HT-29 (cell line): ENCODE results near the gene IL4. TPM values are rescaled to one million over a fixed set of nuclear protein-coding genes. Genes with fewer than 3 reads are reported as not detected.

Source experiments
- DNase-seq: peaks from one replicate; pipeline ENCODE4 v3.0.0-alpha.2; 2015; ENCODE audit warnings: low spot score
- total RNA-seq: library from RNA; depleted of rRNA; stranded (reverse); fragments of >200 nt; shearing (Covaris generic); gene quantifications from 2 replicates; pipeline ENCODE4 v1.2.3, GENCODE V29; 2014

Gene IL4
- total RNA-seq, 1 experiment from 2014 or later: not detected

DNA sequence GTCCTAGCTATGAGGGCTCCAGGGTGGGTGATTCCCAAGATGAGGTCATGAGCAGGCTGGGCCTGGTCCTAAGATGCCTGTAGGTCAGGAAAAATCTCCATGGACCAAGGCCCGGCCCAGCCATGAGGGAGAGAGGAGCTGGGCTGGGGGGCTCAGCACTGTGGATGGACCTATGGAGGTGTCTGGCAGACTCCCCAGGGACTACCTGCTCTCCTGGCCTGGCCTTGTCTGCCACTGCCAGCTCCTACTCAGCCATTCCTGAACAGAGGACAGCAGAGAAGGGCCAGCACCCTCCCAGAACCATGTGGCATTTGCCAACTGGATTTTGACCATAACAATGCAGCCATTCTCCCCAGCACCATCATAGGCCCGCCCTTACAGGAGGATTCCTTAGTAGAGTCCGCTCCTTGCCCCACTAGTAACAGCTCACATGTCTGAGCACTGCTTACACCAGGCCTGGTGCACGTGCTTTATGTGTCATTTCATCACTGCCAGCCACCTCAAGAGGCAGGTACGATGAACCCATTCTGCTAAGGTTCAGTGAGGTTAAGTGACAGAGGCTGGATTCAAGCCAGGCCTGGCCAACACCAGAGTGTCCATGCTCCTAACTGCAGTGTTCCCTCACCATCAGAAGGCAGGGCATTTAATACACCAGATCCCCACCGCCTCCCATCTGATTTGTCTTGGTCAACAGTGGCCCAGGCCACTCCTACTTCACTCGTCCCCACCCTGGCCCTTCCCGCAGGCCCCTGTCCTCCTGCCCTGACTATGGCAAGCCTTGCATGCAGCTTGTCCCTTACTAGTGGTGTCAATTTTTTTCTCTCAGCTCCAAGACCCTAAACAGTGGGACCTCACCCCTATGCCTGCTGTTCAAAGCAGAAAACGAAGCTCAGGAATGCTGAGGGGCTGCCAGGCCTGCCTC, 15.1 kb upstream of the IL4 start:
- no peak for DNase-seq

DNA sequence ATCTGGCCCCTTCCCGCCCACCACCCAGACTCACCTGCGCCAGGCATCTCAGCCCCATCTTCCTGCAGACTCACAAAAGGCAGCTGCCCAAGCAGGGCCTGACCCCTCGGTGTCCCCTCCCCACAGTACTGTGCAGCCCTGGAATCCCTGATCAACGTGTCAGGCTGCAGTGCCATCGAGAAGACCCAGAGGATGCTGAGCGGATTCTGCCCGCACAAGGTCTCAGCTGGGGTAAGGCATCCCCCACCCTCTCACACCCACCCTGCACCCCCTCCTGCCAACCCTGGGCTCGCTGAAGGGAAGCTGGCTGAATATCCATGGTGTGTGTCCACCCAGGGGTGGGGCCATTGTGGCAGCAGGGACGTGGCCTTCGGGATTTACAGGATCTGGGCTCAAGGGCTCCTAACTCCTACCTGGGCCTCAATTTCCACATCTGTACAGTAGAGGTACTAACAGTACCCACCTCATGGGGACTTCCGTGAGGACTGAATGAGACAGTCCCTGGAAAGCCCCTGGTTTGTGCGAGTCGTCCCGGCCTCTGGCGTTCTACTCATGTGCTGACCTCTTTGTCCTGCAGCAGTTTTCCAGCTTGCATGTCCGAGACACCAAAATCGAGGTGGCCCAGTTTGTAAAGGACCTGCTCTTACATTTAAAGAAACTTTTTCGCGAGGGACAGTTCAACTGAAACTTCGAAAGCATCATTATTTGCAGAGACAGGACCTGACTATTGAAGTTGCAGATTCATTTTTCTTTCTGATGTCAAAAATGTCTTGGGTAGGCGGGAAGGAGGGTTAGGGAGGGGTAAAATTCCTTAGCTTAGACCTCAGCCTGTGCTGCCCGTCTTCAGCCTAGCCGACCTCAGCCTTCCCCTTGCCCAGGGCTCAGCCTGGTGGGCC, 13.9 kb upstream of the IL4 start:
- DNase-seq: no peak

DNA sequence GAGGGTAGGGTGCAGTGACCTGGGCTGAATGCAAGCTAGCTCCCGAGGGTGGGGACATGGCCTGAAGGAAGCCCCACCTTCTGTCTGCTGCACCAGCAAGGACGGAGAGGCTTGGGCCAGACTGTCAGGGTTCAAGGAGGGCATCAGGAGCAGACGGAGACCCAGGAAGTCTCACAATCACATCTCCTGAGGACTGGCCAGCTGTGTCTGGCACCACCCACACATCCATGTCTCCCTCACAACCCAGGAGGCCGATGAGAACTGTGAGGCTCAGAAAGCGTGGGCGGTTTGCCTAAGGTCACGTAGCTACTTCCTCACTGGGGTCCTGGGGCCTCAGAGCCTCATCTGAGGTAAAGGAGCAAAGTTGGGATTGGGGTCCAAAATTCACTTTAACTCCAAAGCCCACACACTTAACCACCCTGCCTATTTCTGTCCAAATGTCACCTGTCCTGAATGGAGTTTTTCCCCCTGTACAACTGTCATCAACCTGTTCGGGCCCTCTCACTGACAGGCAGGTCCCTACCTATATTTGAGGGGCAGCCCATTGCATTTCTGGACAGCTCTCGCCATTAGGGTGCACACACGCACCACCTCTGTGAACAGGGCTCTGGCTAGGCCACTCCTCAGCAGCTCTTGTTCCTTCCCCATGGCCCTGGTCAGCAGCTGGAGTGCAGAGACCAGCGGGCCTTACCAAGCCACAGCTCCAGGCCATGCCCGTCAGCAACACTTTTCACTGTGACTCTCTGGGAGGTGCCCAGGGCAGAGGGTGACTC, 12.4 kb upstream of the IL4 start:
- no peak for DNase-seq

DNA sequence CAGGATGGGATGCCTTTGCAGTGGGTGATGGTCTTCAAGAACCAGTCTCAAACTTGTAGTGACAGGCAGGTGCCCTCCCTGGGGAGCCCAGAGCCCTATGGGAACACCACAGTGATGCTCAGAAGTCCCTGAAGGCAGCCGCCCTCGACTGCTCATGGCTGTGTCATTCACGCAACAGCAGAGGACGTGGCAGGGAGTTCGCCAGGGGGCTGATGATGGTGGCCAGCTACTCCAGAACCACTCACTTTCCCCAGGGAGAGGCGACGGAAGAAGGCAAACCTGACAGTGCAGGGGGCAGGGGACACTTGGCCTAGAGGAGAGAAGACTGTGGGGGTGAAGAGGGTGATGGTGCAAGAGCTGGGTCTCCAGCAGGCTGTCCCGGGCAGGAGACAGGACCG, 11.8 kb upstream of the IL4 start:
- no peak for DNase-seq

DNA sequence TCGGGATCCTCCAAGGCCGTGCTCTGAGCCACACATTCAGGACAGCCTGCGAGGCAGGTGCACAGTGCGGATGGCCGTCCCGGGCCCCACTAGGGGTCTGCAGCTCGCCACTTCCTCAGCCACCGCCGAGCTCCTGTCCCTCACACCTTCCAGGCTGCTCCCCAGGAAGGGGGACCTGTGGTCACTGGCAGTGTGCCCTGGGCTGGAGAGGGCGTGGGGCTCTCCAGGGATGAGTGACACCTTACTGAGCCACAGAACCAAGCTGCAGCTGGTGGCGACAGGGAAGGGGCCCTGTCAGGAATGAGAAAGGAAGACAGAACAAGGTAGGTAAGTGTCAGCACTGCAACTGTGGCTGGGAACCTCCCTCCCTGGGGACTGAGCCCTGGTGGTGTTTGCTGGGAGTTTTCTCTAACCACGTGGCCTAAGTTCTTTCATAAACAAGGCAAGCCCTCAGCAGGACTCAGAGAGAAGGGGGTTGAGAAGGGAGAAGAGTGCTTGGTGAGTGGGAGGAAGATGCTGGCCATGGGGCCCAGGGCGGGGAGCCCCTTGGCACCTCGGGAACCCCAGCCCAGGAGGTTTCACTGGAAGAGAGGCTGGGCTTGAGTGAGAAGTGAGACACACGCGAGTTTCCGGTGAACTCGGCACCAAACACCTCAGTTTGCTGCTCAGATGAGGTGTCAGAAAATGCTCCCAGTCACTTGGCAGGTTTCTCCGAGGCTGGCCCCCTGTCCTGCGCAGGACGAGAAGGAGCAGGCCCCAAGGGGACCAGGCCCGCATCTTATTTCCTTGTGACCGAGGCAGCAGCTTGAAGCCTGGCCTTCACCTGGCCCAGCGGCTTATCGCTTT, 10.6 kb upstream of the IL4 start:
- DNase-seq: peak; percentile 24

DNA sequence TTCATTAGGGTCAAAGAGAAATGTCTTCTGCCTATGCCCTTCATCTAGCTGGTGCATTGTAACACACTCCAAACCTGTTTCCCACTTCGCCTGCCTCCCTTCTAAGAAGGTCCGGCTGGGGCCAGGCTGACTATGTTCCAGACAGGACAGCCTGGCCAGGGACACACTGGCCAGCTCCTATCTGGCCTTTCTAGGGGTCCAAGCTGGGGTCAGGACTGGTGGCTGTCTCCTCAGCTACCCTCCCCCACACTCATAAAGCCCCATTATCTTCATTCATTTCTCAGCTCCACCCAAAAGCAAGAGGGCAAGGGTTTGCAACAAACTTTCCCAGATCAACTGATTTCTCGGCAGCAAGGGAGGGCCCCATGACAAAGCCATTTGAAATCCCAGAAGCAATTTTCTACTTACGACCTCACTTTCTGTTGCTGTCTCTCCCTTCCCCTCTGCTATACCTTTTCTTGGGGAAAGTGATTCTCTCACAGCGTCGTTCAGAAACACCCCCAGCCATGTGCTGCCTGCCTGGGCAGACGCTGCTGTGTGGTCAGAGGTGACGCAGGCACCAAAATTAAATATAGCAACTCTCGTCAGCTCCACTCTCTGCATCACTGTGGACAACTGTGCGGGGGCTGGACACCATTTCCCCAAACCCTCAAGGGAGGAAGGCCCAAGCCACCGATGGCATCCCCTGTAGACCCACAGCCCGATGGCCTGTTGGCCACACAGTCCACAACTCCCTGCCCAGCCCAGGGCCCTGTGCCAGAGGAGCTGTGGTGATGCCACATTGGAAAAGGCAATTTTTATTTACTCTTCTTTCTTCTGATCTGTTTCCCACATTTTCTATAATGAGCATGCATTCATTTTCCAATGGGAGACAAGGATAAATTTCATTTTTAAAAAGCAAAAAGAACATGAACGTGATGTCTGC, 9.8 kb upstream of the IL4 start:
- DNase-seq: peak; percentile 26

DNA sequence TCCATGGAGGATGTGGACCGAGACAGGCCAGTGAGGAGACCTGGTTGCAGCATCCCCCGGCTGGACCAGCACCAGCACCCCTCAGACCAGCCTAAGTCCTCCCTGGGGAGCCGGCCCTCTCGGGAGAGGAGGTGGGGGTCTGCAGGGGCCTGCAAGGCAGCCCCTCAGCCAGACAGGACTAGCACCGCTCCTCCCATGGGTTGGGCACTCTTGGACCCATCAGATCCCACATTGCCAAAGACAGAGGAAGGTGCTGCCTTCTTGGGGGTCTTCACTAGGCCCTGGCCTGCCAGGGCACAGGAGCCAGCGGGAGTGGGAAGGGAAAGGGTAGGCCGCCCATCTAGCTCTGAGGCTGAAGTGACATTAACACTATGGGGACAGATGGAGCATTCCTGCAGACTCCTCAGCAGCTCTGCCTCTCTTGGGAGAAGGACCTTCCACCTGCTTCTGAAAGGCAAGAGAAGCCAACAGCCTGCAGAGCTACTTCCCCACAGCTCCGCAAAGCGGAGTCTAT, 9.0 kb upstream of the IL4 start:
- no peak for DNase-seq

DNA sequence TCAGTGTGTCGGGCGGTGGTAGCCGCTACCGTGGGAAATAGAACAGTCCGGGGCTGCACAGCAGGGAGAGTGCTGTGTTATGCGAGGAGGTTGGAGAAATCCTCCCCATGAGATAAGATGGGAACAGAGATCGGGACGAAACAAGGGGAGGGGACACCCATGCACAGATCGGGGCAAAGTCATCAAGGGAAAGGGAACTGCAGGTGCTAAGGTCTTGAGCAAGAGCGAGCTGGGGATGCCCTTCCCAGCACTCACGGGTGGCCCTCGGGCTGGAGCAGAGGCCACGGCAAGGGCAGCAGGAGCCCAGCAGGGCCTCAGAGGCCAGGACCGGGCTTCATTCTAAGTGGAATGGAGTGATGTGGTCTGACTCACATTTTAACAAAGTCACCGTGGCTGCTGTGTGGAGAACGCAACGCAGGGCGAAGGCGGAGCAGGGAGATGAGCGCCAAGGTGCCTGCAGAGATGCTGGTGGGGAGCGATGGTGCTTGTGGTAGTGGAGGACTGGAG, 8.2 kb upstream of the IL4 start:
- DNase-seq: no peak

DNA sequence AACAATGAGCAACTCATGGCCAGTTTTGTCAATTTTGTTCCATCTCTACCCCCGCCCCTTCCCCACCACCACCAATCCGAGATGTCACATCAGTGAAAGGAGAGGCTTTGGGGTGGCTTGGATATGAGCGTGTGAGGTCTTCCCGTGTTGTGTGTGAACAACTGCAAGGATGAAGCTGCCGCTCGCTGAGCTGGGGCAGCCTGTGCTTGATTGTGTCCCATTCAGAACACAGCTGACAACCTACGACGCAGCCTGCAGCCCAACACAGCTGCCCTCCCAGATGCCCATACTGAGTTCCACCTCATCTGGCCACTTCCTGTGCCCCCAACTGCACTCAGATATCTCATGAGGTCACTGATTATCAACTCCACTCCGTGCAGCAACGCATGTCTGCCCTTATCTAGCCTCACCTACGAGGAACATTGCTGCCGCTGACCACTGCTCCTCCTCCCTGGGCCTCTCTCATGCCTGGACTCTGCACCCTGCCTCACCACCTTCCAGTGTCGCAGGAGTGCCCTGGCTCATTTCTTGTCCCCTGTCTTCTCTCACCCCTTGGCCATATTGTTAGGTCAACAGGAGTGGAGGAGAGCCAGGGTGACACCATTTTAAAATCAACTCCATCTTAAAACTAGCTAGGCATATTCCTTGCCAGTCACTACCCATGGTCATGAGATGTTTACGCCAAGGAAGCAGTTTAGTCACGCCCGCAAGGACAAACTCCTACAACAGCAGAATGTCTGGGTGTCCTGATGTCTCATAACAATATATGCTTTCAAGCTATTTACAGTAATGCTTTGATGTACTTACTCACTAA, 7.3 kb upstream of the IL4 start:
- no peak for DNase-seq

DNA sequence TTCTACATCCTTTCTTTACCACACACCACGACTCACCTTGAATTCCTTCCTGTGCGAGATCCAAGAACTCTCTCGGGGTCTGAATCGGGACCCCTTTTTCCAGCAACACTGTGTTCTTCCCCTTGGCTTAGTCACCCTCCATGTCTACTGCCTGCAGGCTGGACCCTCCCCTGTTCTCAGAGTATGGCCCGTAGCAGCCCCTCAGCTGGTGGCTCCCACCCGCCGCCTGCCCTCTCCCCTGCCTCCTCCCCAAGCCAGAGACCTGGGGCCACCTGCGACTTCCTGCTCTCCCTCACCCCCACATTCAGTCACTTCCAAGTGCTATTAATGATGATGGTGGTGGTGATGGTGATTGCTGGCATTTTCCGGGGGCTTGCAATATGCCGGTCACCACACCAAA, 6.5 kb upstream of the IL4 start:
- no peak for DNase-seq

DNA sequence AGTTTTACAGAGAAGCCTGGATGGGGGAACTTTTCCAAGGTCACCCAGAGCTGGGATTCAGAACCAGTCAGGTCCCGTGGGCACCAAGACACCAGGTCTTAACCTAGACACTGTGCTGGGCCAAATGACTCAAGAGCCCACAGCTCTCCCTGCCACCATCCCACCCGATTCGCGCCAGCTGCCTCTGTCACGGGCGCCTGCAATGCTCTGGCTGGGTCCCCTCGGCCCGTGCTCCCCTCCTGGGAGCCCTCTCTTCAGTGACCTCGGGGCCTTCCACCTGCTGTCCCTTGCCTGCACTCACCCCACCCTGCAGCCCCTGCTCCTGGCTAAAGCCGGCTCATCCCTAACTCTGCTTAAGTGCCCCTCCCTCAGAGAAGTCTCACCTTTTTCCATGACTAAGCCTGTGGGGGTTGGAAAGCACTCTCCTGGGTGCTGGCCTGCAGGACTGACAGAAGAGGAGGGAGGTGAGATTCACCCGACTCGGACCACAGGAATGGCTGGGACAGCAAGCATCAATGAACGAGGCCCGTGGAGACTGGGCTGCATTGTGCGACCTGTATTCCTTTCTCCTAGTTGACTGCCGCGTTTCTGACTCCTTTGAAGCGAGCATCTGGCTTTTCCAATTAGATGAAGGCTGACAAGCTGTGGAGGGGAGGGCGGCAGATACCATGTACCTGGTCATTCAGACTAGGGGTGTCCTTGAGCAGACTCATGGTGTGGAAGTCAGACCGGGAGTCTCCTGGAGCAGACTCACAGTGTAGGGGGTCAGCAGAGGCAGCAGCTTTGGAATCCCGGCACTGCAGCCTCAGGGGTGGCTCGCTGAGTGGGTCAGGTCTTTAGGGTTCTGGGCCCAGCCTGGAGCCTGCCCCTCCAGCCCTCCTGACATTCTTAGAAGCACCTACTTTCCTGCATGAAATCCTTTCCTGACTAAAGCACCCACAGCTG, 5.8 kb upstream of the IL4 start:
- DNase-seq: no peak

DNA sequence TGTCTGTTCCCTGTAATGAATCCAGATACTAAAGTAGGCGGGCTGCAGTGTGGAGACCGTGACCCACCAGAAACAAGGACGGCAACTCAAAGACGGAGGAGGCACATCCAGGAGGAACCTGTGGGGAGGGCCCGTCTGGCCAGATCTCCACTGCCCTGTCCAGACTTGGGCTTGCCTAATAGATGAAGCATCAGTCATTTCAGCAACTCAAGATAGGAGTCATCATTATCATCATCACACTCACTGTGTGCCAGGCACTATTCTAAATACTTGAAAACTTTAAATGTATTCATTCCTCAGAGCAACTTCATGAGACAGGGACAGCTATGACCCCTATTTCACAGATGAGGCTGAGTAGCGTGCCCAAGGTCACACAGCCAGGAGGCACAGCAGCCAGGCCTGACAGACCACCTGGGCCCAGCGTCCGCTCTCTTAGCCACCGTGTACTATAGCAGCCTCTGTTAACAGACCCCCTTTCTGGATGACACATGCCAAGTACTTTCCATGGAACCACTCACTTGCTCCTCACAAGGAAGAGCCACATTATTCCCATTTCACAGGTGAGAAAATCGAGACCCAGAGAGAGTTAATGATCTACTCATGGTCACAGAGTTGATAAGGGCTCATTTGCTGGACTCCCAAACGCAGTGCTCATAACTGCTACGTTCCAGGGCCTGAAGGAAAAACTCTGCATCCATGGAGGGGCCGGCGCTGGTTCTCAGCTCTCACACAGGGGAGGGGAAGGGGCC, 4.9 kb upstream of the IL4 start:
- no peak for DNase-seq

DNA sequence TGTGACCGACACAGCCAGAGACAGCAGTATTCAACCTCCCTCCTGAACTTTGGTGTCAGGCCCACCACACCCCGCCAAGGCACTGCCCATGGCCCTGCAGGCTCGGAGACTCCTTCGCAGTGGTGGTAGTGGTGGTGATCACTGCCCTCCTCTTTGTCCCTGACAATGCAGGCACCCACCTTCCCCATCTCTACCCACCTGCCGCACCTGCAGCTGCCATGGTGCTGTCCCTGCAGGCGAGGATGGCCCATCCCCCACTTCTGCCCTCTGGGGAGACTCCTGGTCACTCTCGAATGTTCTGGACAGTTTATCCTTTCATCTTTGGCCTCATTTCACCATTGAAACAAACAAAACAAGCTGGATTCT, 4.4 kb upstream of the IL4 start:
- no peak for DNase-seq

DNA sequence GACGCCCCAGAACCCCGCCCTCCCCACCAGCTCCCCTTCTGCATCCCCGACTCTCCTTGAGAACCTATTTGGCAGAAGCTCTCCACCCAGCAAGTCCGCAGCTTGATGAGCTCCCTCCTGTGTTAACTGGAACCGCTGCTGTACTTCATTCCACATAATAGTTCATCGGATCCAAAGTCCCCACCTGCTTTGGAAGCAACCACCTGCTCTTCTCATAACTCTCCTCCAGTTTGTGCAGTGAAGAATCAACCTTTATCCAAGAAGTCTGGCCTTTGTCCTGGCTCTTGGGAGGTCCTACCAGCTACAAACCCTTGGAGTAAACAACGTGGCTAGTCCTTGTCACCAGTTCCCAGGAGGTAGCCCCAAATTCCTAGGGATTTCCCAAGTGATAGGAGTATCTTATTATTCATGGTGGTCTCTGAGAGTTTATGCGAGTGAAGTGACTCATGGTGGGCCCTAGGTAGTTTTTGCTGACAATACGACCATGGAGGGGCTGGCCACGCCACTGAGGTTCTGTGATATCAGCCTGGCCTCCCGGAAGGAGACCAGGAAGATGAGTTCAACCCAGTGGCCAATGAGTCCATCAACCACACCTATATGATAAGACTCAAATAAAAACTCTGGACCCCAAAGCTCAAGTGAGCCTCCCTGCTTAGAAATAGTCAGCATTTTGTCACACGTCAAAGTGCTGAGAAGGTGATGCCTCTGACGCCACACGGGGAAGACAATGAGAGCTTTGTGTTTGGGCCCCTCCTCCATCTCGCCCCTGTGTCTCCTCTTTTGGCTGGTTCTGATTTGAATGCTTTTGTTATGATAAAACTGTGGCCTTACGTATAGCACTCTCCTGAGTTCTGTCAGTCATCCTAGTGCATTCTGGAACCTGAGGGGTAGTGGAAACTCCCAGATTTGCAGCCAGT, 3.6 kb upstream of the IL4 start:
- DNase-seq: no peak

DNA sequence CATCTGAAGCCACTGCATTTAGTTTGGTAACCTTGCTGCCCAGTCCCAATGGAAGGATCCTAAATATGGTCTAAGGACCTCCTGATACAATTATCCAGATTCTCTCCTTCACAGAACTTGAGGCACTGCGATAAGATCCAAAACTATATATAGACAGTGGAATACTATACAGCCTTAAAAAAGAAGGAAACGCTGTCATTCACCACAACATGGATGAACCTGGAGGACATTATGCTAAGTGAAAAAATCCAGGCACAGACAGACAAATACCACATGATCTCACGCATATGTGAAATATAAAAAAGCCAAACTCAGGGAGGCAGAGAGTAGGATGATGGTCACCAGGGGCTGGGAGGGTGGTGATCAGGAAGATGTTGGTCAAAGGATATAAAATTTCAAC, 2.8 kb upstream of the IL4 start:
- no peak for DNase-seq

DNA sequence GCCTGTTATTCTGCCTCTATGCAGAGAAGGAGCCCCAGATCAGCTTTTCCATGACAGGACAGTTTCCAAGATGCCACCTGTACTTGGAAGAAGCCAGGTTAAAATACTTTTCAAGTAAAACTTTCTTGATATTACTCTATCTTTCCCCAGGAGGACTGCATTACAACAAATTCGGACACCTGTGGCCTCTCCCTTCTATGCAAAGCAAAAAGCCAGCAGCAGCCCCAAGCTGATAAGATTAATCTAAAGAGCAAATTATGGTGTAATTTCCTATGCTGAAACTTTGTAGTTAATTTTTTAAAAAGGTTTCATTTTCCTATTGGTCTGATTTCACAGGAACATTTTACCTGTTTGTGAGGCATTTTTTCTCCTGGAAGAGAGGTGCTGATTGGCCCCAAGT, 301 bp upstream of the IL4 start:
- no peak for DNase-seq
